Activated naive CD8-positive, alpha-beta T cell treated with anti-CD3 and anti-CD28 coated beads, Interleukin-2, amount 50 U/mL, for 24 hours (primary cell): ENCODE data around the gene MUS81.
"Not testable (repeated sequence)": the region's sequence is repeated elsewhere in the genome, so short reads cannot be mapped to it uniquely, and the experiment has no call there.

Experiments used
- ATAC-seq: fragments of 150-1000 bp; cut with Tn5 transposase; one replicate; pipeline ENCODE4 v1.10.0; 2021
- DNase-seq: peaks from one replicate; pipeline ENCODE4 v3.0.0; 2021
- H3K27ac Mint-ChIP-seq: one replicate; pipeline ENCODE4 v1.8.0; 2021; ENCODE audit warnings: mild to moderate bottlenecking, mixed read lengths
- H3K27me3 Mint-ChIP-seq: one replicate; pipeline ENCODE4 v1.8.0; 2021; ENCODE audit warnings: mixed read lengths
- H3K36me3 Mint-ChIP-seq: one replicate; pipeline ENCODE4 v1.8.0; 2021; ENCODE audit warnings: low read depth, mixed read lengths
- H3K4me1 Mint-ChIP-seq: one replicate; pipeline ENCODE4 v1.8.0; 2021; ENCODE audit warnings: mixed read lengths
- H3K4me3 Mint-ChIP-seq: one replicate; pipeline ENCODE4 v1.8.0; 2021; ENCODE audit warnings: mild to moderate bottlenecking, moderate library complexity, mixed read lengths
- H3K9me3 Mint-ChIP-seq: one replicate; pipeline ENCODE4 v1.8.0; 2021; ENCODE audit warnings: mixed read lengths

Gene MUS81

GRCh38 chr11:65885231-65885630 is 25.0 kb downstream of the MUS81 start:
- peaks cover 70% of the 10 kb centered on the region for H3K4me1 Mint-ChIP-seq
- DNase-seq (no peak), ATAC-seq (no peak)
- no peaks in the 10 kb centered on the region for H3K27me3 Mint-ChIP-seq
- H3K27ac Mint-ChIP-seq, result no peak overlapping the region
- H3K36me3 Mint-ChIP-seq, result peaks cover 28% of the 10 kb centered on the region
- no peaks in the 10 kb centered on the region for H3K9me3 Mint-ChIP-seq
- H3K4me3 Mint-ChIP-seq, result no peak overlapping the region

GRCh38 chr11:65885808-65886536 is 25.7 kb downstream of the MUS81 start:
- Mint-ChIP-seq H3K27me3 (no peaks in the 10 kb centered on the region), H3K36me3 (peaks cover 28% of the 10 kb centered on the region), H3K4me1 (peaks cover 64% of the 10 kb centered on the region), H3K4me3 (peak overlapping the region; percentile 98), H3K9me3 (no peaks in the 10 kb centered on the region), H3K27ac (peak overlapping the region; percentile 91)
- DNase-seq (no peak), ATAC-seq (no peak)

GRCh38 chr11:65886826-65887722 is 26.8 kb downstream of the MUS81 start:
- H3K36me3 Mint-ChIP-seq, result peaks cover 31% of the 10 kb centered on the region
- H3K4me3 Mint-ChIP-seq, result peak overlapping the region; percentile 98

GRCh38 chr11:65887723-65888162 is 27.5 kb downstream of the MUS81 start:
- Mint-ChIP-seq H3K27me3 (no peaks in the 10 kb centered on the region), H3K36me3 (peaks cover 38% of the 10 kb centered on the region)
- no peak for ATAC-seq

More at GRCh38 chr11:65886826-65887722, 26.8 kb downstream of the MUS81 start:
- DNase-seq, result no peak
- Mint-ChIP-seq H3K27ac (peak overlapping the region; percentile 91), H3K9me3 (no peaks in the 10 kb centered on the region), H3K4me1 (peaks cover 60% of the 10 kb centered on the region), H3K27me3 (no peaks in the 10 kb centered on the region)
- no peak for ATAC-seq

GRCh38 chr11:65888163-65888814 is 28.1 kb downstream of the MUS81 start, which contains the start of gene FIBP:
TSS of gene FIBP (minus strand) at chr11:65888471. CDS start at chr11:65888418, 53 bp downstream.
- Mint-ChIP-seq H3K9me3 (no peaks in the 10 kb centered on the region), H3K4me1 (peaks cover 71% of the 10 kb centered on the region), H3K27me3 (no peaks in the 10 kb centered on the region), H3K4me3 (peak within 1 kb of the TSS; percentile 98), H3K36me3 (peaks cover 41% of the 10 kb centered on the region), H3K27ac (peak within 1 kb of the TSS; percentile 91)
- peak; percentile 60 for ATAC-seq
- peak; percentile 98 for DNase-seq

More at GRCh38 chr11:65887723-65888162, 27.5 kb downstream of the MUS81 start:
- no peak for DNase-seq
- peak overlapping the region; percentile 98 for H3K4me3 Mint-ChIP-seq
- peak overlapping the region; percentile 91 for H3K27ac Mint-ChIP-seq
- H3K4me1 Mint-ChIP-seq, result peaks cover 65% of the 10 kb centered on the region
- no peaks in the 10 kb centered on the region for H3K9me3 Mint-ChIP-seq

GRCh38 chr11:65890324-65891218 is 30.3 kb downstream of the MUS81 start, which contains the start of gene CCDC85B:
TSS of gene CCDC85B (plus strand) at chr11:65890673. CDS start at chr11:65890784, 111 bp downstream.
- DNase-seq (peak; percentile 98), ATAC-seq (peak; percentile 49)
- H3K4me1 Mint-ChIP-seq, result peaks cover 73% of the 10 kb centered on the region
- no peaks in the 10 kb centered on the region for H3K27me3 Mint-ChIP-seq
- no peaks in the 10 kb centered on the region for H3K9me3 Mint-ChIP-seq
- peak within 1 kb of the TSS; percentile 91 for H3K27ac Mint-ChIP-seq
- peaks cover 32% of the 10 kb centered on the region for H3K36me3 Mint-ChIP-seq
- H3K4me3 Mint-ChIP-seq, result peak within 1 kb of the TSS; percentile 98

- H3K4me3 Mint-ChIP-seq, result peak overlapping the region; percentile 98
- no peaks in the 10 kb centered on the region for H3K27me3 Mint-ChIP-seq
- peaks cover 38% of the 10 kb centered on the region for H3K36me3 Mint-ChIP-seq
- ATAC-seq (peak; percentile 11), DNase-seq (peak; percentile 60)
- peak overlapping the region; percentile 77 for H3K27ac Mint-ChIP-seq
- H3K9me3 Mint-ChIP-seq, result no peaks in the 10 kb centered on the region
- H3K4me1 Mint-ChIP-seq, result peaks cover 77% of the 10 kb centered on the region
Observed at GRCh38 chr11:65891219-65892136, 31.2 kb downstream of the MUS81 start.

GRCh38 chr11:65892137-65892540 is 31.9 kb downstream of the MUS81 start:
- DNase-seq (peak; percentile 61), ATAC-seq (peak; percentile 22)
- not testable (repeated sequence) for H3K9me3 Mint-ChIP-seq, H3K27me3 Mint-ChIP-seq
- H3K4me3 Mint-ChIP-seq, result peak overlapping the region; percentile 98
- peaks cover 77% of the 10 kb centered on the region for H3K4me1 Mint-ChIP-seq
- peaks cover 36% of the 10 kb centered on the region for H3K36me3 Mint-ChIP-seq
- H3K27ac Mint-ChIP-seq, result peak overlapping the region; percentile 77

GRCh38 chr11:65892661-65893317 is 32.6 kb downstream of the MUS81 start:
- ATAC-seq (no peak), DNase-seq (peak; percentile 14)
- no peaks in the 10 kb centered on the region for H3K9me3 Mint-ChIP-seq
- peaks cover 42% of the 10 kb centered on the region for H3K36me3 Mint-ChIP-seq
- H3K27me3 Mint-ChIP-seq, result no peaks in the 10 kb centered on the region
- H3K4me1 Mint-ChIP-seq, result peaks cover 78% of the 10 kb centered on the region
- peak overlapping the region; percentile 98 for H3K4me3 Mint-ChIP-seq
- peak overlapping the region; percentile 77 for H3K27ac Mint-ChIP-seq

- no peaks in the 10 kb centered on the region for H3K27me3 Mint-ChIP-seq
- H3K4me3 Mint-ChIP-seq, result peak overlapping the region; percentile 98
- H3K27ac Mint-ChIP-seq, result peak overlapping the region; percentile 84
- ATAC-seq, result no peak
- H3K36me3 Mint-ChIP-seq, result peaks cover 47% of the 10 kb centered on the region
- H3K9me3 Mint-ChIP-seq, result no peaks in the 10 kb centered on the region
- DNase-seq, result peak; percentile 46
- H3K4me1 Mint-ChIP-seq, result peaks cover 77% of the 10 kb centered on the region
Observed at GRCh38 chr11:65894034-65894591, 33.9 kb downstream of the MUS81 start.

- DNase-seq, result peak; percentile 2
- no peak for ATAC-seq
- peak overlapping the region; percentile 76 for H3K27ac Mint-ChIP-seq
- no peaks in the 10 kb centered on the region for H3K9me3 Mint-ChIP-seq
- peaks cover under 1% of the 10 kb centered on the region for H3K27me3 Mint-ChIP-seq
- peak overlapping the region; percentile 41 for H3K4me3 Mint-ChIP-seq
- H3K36me3 Mint-ChIP-seq, result peaks cover 47% of the 10 kb centered on the region
- H3K4me1 Mint-ChIP-seq, result peaks cover 65% of the 10 kb centered on the region
Observed at GRCh38 chr11:65895482-65895981, 35.3 kb downstream of the MUS81 start.
